GM13976 (cell line): ENCODE results near the gene NCKAP1.
"Not testable (repeated sequence)": the region's sequence is repeated elsewhere in the genome, so short reads cannot be mapped to it uniquely, and the experiment has no call there.

Experiments used
- DNase-seq: peaks from one replicate; pipeline ENCODE4 v3.0.0; 2012; ENCODE audit warnings: low spot score
- in situ Hi-C: fragments of 300-500 bp; cut with MboI; formaldehyde crosslinking; loops from one replicate; pipeline ENCODE4 v1.12.0; 2022; ENCODE audit warnings: low sequenced_read_pairs, mixed read lengths, inconsistent platforms; ENCODE audit not compliant: unreplicated experiment
- TF ChIP-seq, protein P1 (sequence below): IDR thresholded peaks from 2 replicates; pipeline ENCODE4 v1.5.1; 2012; ENCODE audit warnings: borderline replicate concordance, mild to moderate bottlenecking; ENCODE audit not compliant: insufficient read depth; ENCODE audit errors: extremely low read depth, missing control alignments, control extremely low read depth

The NCKAP1 gene

DNA sequence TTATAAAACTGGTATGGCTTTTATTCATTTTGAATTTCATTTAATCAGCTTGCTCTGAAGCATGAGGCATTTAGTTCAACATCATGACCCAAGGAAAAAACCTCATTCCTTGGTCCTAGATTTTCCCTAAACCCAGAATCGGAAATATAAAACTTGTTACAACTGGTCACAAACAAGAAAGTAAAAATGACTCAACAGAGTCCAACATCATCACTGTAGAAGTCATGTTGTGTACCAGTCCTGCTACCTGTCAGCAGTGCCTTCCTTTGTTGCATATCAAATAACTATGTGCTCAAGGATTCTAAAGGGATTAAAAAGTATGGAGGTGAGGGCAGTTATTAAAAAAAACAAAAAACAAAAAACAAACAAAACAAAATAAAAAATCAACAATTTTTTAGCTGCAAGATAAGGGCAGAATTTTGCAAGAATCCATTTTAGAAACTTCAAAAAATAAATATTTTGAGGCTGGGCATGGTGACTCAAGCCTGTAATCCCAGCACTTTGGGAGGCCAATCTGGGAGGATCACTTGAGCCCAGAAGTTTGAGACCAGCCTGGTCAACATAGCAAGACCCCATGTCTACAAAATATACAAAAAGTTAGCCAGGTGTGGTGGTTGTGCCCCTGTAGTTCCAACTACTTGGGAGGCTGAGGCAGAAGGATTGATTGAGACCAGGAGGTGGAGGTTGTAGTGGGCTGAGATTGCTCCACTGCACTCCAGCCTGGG, 18.4 kb downstream of the NCKAP1 start:
- DNase-seq, result no peak
- TF ChIP-seq, protein P1, sequence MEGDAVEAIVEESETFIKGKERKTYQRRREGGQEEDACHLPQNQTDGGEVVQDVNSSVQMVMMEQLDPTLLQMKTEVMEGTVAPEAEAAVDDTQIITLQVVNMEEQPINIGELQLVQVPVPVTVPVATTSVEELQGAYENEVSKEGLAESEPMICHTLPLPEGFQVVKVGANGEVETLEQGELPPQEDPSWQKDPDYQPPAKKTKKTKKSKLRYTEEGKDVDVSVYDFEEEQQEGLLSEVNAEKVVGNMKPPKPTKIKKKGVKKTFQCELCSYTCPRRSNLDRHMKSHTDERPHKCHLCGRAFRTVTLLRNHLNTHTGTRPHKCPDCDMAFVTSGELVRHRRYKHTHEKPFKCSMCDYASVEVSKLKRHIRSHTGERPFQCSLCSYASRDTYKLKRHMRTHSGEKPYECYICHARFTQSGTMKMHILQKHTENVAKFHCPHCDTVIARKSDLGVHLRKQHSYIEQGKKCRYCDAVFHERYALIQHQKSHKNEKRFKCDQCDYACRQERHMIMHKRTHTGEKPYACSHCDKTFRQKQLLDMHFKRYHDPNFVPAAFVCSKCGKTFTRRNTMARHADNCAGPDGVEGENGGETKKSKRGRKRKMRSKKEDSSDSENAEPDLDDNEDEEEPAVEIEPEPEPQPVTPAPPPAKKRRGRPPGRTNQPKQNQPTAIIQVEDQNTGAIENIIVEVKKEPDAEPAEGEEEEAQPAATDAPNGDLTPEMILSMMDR, result no peak
- in situ Hi-C loops, result no loop called here

DNA sequence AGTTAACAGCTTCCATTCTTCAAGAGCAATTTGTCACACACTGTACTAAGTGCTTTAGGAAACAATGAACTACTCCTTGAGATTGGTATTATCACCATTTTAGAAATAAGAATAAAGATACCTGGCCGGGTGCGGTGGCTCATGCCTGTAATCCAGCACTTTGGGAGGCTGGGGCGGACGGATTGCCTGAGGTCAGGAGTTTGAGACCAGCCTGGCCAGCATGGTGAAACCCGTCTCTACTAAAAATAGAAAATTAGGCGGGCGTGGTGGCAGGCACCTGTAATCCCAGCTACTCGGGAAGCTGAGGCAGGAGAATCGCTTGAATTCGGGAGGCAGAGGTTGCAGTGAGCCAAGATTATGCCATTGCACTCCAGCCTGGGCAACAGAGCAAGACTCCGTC, 20.4 kb downstream of the NCKAP1 start:
- in situ Hi-C loops, DNase-seq: not testable (repeated sequence)

- DNase-seq, result no peak
- TF ChIP-seq, protein P1, result no peak
- in situ Hi-C loops, result no loop called here
Observed at GRCh38 chr2:183014005-183014404, 24.3 kb downstream of the NCKAP1 start.

DNA sequence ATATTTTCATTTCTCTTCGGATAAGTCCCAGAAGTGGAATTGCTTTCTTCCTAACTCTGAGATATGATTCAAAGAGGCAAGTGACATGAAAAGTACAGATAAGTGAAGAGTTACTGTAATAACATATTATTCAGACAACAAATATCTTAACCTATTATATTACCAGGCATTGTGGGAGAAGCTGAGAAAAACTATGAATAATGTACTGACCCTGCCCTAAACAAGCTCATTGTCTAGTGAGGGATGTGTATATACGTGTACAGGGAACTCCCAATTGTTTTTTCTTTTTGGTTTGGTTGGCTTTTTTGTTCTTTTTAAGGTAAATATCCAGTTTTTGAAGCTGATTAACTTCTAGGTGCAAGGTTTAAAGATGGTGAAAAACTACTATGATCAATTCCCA, 26.5 kb downstream of the NCKAP1 start:
- TF ChIP-seq, protein P1, result no peak
- in situ Hi-C loops, result no loop called here
- DNase-seq, result no peak

DNA sequence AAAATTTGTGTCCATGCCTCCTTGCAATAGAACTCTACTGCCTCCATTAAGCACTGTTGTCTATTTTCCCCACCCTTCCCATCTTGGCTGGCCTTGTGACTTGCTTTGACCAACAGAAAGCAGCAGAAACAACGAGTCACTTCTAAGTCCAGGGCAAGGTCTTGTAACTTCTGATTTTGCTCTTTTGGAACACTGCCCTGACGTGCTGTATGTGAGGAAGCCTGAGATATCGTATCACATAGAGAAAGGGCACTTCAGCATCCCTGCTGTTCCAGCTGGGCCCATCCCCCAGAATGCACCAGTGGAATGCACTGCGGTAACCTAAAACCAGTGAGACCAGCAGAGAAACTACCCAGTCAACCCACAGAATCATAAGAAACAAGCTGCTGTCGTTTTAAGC, 28.1 kb downstream of the NCKAP1 start:
- TF ChIP-seq, protein P1, result no peak
- DNase-seq, result no peak
- in situ Hi-C loops, result no loop called here

DNA sequence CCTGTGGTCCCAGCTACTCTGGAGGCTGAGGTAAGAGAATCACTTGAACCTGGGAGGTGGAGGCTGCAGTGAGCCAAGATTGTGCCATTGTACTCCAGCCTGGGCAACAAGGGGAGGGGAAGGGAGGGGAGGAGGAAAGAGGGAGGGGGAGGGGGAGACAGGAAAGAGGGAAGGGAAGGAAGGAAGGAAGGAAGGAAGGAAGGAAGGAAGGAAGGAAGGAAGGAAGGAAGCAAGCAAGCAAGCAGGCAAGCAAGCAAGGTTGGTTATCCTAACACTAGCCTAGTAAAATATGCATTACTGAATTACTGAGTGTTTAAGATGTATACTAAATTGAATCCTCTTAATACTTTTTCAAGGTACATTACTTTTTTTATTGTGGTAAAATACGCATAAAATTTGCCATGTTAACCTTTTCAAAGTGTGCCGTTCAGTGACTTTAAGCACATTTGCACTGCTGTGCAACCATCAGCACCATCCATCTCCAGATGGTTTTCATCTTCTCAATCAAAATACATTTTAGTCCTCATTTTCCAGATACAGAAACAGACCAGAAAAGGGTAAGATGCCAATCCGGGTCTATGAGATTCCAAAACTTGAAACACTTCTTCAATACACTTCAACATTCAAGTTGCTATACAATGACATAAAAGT, 28.9 kb downstream of the NCKAP1 start:
- DNase-seq, result no peak

DNA sequence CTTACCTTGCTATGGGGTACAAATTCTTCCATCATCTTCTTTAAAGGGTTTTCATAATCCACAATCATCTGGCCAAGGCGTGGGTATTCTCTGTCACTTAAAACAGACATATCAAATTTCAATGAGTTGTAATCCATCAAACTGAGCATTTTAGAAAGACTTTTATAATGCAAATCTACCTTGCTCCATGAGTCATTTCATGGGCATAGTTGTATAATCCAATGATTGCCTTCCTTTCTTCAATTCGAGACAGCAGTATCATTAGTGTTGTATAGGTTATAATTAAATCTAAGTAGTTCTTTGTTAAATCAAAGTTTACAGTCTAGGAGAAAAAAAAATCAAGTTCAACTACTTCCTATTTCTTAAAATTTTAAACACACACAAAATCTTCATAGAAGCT, 36.3 kb downstream of the NCKAP1 start:
- in situ Hi-C loops, result no loop called here
- TF ChIP-seq, protein P1, result no peak
- no peak for DNase-seq

More for the DNA sequence above, 28.9 kb downstream of the NCKAP1 start:
- TF ChIP-seq, protein P1, result no peak
- in situ Hi-C loops, result no loop called here
